Brain microvascular endothelial cell (primary cell): ENCODE measurements around the gene FGB.

Experiments used
- DNase-seq: peaks from one replicate; pipeline ENCODE4 v3.0.0-alpha.2; 2020
- H3K27ac ChIP-seq: fragments of 250-450 bp; sonication (Bioruptor Pico); 2 replicates; pipeline ENCODE4 v1.5.1; 2020; ENCODE audit warnings: mild to moderate bottlenecking, moderate library complexity
- H3K27me3 ChIP-seq: fragments of 250-450 bp; sonication (Bioruptor Pico); replicated peaks from 2 replicates; pipeline ENCODE4 v1.5.1; 2020; ENCODE audit warnings: mild to moderate bottlenecking
- H3K36me3 ChIP-seq: fragments of 250-450 bp; sonication (Bioruptor Pico); replicated peaks from 2 replicates; pipeline ENCODE4 v1.5.1; 2020; ENCODE audit warnings: mild to moderate bottlenecking
- H3K4me3 ChIP-seq: 2 replicates; pipeline ENCODE4 v1.5.1; 2011; ENCODE audit warnings: low read depth, mild to moderate bottlenecking, control low read depth, low read length, moderate library complexity
- CTCF ChIP-seq: IDR thresholded peaks from 2 replicates; pipeline ENCODE4 v1.5.1; 2011; ENCODE audit warnings: low read depth, mild to moderate bottlenecking, moderate library complexity, low read length, control low read depth, inconsistent platforms; ENCODE audit errors: missing control alignments
- in situ Hi-C: cut with HindIII; loops from 2 replicates; pipeline ENCODE4 v1.10.0; 2017; ENCODE audit warnings: low sequenced_read_pairs, low pct_ligation_motif_present

FGB gene

GRCh38 chr4:154606728-154607723 is 44.2 kb downstream of the FGB start:
- Histone ChIP-seq H3K4me3 (no peak overlapping the region), H3K27me3 (no peaks in the 10 kb centered on the region), H3K27ac (no peak overlapping the region), H3K36me3 (no peaks in the 10 kb centered on the region)
- in situ Hi-C loops, result no loop called here
- no peak for DNase-seq
- no peak for TF ChIP-seq CTCF

- no peak for TF ChIP-seq CTCF
- in situ Hi-C loops, result no loop called here
- no peak for DNase-seq
- Histone ChIP-seq H3K4me3 (no peak overlapping the region), H3K36me3 (no peaks in the 10 kb centered on the region), H3K27ac (no peak overlapping the region), H3K27me3 (no peaks in the 10 kb centered on the region)
Observed at GRCh38 chr4:154608361-154609252, 45.8 kb downstream of the FGB start.

- no peak for DNase-seq
- in situ Hi-C loops, result no loop called here
- no peak overlapping the region for H3K4me3 ChIP-seq
- TF ChIP-seq CTCF, result no peak
- H3K27ac ChIP-seq, result no peak overlapping the region
- no peaks in the 10 kb centered on the region for H3K27me3 ChIP-seq
- H3K36me3 ChIP-seq, result no peaks in the 10 kb centered on the region
Observed at GRCh38 chr4:154609532-154609931, 46.7 kb downstream of the FGB start.

- Histone ChIP-seq H3K27ac (no peak overlapping the region), H3K4me3 (no peak overlapping the region), H3K27me3 (no peaks in the 10 kb centered on the region), H3K36me3 (no peaks in the 10 kb centered on the region)
- no peak for DNase-seq
- TF ChIP-seq CTCF, result no peak
- in situ Hi-C loops, result no loop called here
Observed at GRCh38 chr4:154610582-154610981, 47.8 kb downstream of the FGB start.

- no peaks in the 10 kb centered on the region for H3K27me3 ChIP-seq
- H3K27ac ChIP-seq, result no peak overlapping the region
- H3K4me3 ChIP-seq, result no peak overlapping the region
- no peak for DNase-seq
- H3K36me3 ChIP-seq, result no peaks in the 10 kb centered on the region
- in situ Hi-C loops, result no loop called here
- no peak for TF ChIP-seq CTCF
Observed at GRCh38 chr4:154611833-154612232, 49.0 kb downstream of the FGB start.
